ENCODE data around the gene PPIP5K1. TPM values are rescaled to one million over a fixed set of nuclear protein-coding genes. Genes with fewer than 3 reads are reported as not detected.

PPIP5K1 gene
- polyA plus RNA-seq, 1 donor (not counting 4 experiments of a cell fraction or from before 2014, with no cell fraction given): 52.9 TPM

DNA sequence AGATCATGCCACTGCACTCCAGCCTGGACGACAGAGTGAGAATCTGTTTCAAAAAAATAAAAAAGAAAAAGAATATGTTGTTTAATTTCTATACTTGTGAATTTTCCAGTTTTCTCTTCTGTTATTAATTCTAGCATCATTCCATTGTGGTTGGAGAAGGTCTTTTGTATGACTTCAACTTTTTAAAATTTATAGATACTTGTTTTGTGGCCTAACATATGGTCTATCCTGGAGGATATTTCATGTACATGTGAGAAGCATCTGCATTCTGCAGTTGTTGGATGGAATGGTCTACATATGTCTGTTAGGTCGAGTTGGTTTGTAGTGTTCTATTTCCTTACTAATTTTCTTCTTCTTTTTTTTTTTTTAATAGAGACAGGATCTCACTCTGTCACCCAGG is 37.0 kb downstream of the PPIP5K1 start:
- Histone ChIP-seq H3K9me3 (ENCODE audit: control insufficient read depth, low read depth, low read length) (no peaks in the 10 kb centered on the region), H2AFZ (ENCODE audit: control insufficient read depth, low read length) (no peak overlapping the region), H3K36me3 (ENCODE audit: control insufficient read depth in 2 of 2, extremely low read depth in 1 of 2, insufficient read depth in 2 of 2, low read length in 2 of 2) (peaks cover 4 to 8% of the 10 kb centered on the region in 2 experiments), H3K79me2 (ENCODE audit: control insufficient read depth, insufficient read depth, low read length) (no peaks in the 10 kb centered on the region), H3K27me3 (ENCODE audit: control insufficient read depth, extremely low read depth, insufficient read depth, low read length) (no peaks in the 10 kb centered on the region), H3K9me1 (ENCODE audit: control insufficient read depth, extremely low read depth, insufficient read depth, low read length) (no peaks in the 10 kb centered on the region), H3K4me3 (ENCODE audit: control insufficient read depth in 2 of 3, extremely low read depth in 1 of 3, insufficient read depth in 2 of 3, low read depth in 1 of 3, low read length in 3 of 3) (no peak overlapping the region), H3K4me1 (ENCODE audit: control insufficient read depth, extremely low read depth, insufficient read depth, low read length) (no peaks in the 10 kb centered on the region), H3K4me2 (ENCODE audit: control insufficient read depth, extremely low read depth, insufficient read depth, low read depth, low read length) (no peak overlapping the region), H3K9ac (ENCODE audit: control insufficient read depth, extremely low read depth, insufficient read depth, low read length) (no peak overlapping the region), H3K27ac (ENCODE audit: control insufficient read depth, insufficient read depth, low read length) (no peak overlapping the region), H4K20me1 (ENCODE audit: control insufficient read depth, extremely low read depth, insufficient read depth, low read length) (no peaks in the 10 kb centered on the region)
- dilution Hi-C loops (cut with MboI; ENCODE audit: extremely low pct_ligation_motif_present, low sequenced_read_pairs): no loop called here
- no peak for TF ChIP-seq EZH2 (IDR thresholded peaks at IDR 0.05; ENCODE audit: low read length)
- TF ChIP-seq, protein P1, sequence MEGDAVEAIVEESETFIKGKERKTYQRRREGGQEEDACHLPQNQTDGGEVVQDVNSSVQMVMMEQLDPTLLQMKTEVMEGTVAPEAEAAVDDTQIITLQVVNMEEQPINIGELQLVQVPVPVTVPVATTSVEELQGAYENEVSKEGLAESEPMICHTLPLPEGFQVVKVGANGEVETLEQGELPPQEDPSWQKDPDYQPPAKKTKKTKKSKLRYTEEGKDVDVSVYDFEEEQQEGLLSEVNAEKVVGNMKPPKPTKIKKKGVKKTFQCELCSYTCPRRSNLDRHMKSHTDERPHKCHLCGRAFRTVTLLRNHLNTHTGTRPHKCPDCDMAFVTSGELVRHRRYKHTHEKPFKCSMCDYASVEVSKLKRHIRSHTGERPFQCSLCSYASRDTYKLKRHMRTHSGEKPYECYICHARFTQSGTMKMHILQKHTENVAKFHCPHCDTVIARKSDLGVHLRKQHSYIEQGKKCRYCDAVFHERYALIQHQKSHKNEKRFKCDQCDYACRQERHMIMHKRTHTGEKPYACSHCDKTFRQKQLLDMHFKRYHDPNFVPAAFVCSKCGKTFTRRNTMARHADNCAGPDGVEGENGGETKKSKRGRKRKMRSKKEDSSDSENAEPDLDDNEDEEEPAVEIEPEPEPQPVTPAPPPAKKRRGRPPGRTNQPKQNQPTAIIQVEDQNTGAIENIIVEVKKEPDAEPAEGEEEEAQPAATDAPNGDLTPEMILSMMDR (optimal IDR thresholded peaks at IDR 0.05 in 1 of 3, IDR thresholded peaks at IDR 0.05 in 1 of 3, conservative IDR thresholded peaks at IDR 0.05 in 1 of 3; ENCODE audit: extremely low read depth in 1 of 3, insufficient read depth in 2 of 3, low read length in 3 of 3): no peak
- no peak for DNase-seq (ENCODE audit: low read depth, low spot score)
- no peak for FAIRE-seq

DNA sequence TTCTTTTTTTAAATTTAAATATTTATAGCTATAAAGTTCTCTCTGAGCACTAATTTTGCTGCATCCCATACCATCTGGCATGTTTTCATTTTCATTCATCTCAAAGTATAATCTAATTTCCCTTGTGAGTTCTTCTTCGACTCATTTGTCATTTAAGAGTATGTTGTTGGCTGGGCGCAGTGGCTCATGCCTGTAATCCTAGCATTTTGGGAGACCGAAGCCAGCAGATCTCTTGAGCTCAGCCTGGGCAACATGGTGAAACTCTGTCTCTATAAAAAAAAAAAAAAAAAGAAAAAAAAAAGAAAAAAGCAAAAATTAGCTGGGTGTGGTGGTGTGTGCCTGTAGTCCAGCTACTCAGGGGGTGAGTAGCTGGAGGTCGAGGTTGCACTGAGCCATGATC is 37.8 kb downstream of the PPIP5K1 start:
- H3K9ac ChIP-seq (ENCODE audit: control insufficient read depth, extremely low read depth, insufficient read depth, low read length): no peak overlapping the region
- no peak overlapping the region for H3K27ac ChIP-seq (ENCODE audit: control insufficient read depth, insufficient read depth, low read length)
- no peaks in the 10 kb centered on the region for H3K9me1 ChIP-seq (ENCODE audit: control insufficient read depth, extremely low read depth, insufficient read depth, low read length)
- no peaks in the 10 kb centered on the region for H3K79me2 ChIP-seq (ENCODE audit: control insufficient read depth, insufficient read depth, low read length)
- H3K4me3 ChIP-seq (ENCODE audit: control insufficient read depth in 2 of 3, extremely low read depth in 1 of 3, insufficient read depth in 2 of 3, low read depth in 1 of 3, low read length in 3 of 3): no peak overlapping the region
- TF ChIP-seq, protein P1 (optimal IDR thresholded peaks at IDR 0.05 in 1 of 3, IDR thresholded peaks at IDR 0.05 in 1 of 3, conservative IDR thresholded peaks at IDR 0.05 in 1 of 3; ENCODE audit: extremely low read depth in 1 of 3, insufficient read depth in 2 of 3, low read length in 3 of 3): no peak
- no peak for TF ChIP-seq EZH2 (IDR thresholded peaks at IDR 0.05; ENCODE audit: low read length)
- H2AFZ ChIP-seq (ENCODE audit: control insufficient read depth, low read length): no peak overlapping the region
- no peaks in the 10 kb centered on the region for H3K27me3 ChIP-seq (ENCODE audit: control insufficient read depth, extremely low read depth, insufficient read depth, low read length)
- H3K9me3 ChIP-seq (ENCODE audit: control insufficient read depth, low read depth, low read length): no peaks in the 10 kb centered on the region
- peaks cover 5 to 8% of the 10 kb centered on the region in 2 experiments for H3K36me3 ChIP-seq (ENCODE audit: control insufficient read depth in 2 of 2, extremely low read depth in 1 of 2, insufficient read depth in 2 of 2, low read length in 2 of 2)
- no peaks in the 10 kb centered on the region for H3K4me1 ChIP-seq (ENCODE audit: control insufficient read depth, extremely low read depth, insufficient read depth, low read length)
- DNase-seq (ENCODE audit: low read depth, low spot score) (no peak), FAIRE-seq (no peak)
- no peak overlapping the region for H3K4me2 ChIP-seq (ENCODE audit: control insufficient read depth, extremely low read depth, insufficient read depth, low read depth, low read length)
- dilution Hi-C loops (cut with MboI; ENCODE audit: extremely low pct_ligation_motif_present, low sequenced_read_pairs): no loop called here
- no peaks in the 10 kb centered on the region for H4K20me1 ChIP-seq (ENCODE audit: control insufficient read depth, extremely low read depth, insufficient read depth, low read length)
